SK-N-DZ (cell line): ENCODE data around the gene NR3C1.

Source experiments
- DNase-seq: peaks from one replicate; pipeline ENCODE4 v3.0.0-alpha.2; 2015; ENCODE audit warnings: low spot score

The NR3C1 gene

GRCh38 chr5:143311428-143311827 is 92.1 kb downstream of the NR3C1 start:
- DNase-seq: no peak

GRCh38 chr5:143309661-143310431 is 93.6 kb downstream of the NR3C1 start:
- no peak for DNase-seq

GRCh38 chr5:143308731-143309130 is 94.8 kb downstream of the NR3C1 start:
- DNase-seq: no peak

GRCh38 chr5:143306040-143306439 is 97.4 kb downstream of the NR3C1 start:
- no peak for DNase-seq

GRCh38 chr5:143304836-143305475 is 98.5 kb downstream of the NR3C1 start:
- no peak for DNase-seq

- DNase-seq: no peak
These were observed 101.0 kb downstream of the NR3C1 start for GRCh38 chr5:143302341-143303045.

GRCh38 chr5:143297756-143298155 is 105.7 kb downstream of the NR3C1 start:
- DNase-seq: no peak

GRCh38 chr5:143290125-143290524 is 113.4 kb downstream of the NR3C1 start:
- no peak for DNase-seq

- DNase-seq: no peak
These were observed 119.0 kb downstream of the NR3C1 start for GRCh38 chr5:143284521-143284920.

GRCh38 chr5:143284002-143284401 is 119.5 kb downstream of the NR3C1 start:
- no peak for DNase-seq

GRCh38 chr5:143281226-143281625 is 122.3 kb downstream of the NR3C1 start:
- DNase-seq: no peak

- no peak for DNase-seq
These were observed 123.8 kb downstream of the NR3C1 start for GRCh38 chr5:143279698-143280097.

- DNase-seq: no peak
These were observed 126.0 kb downstream of the NR3C1 start for GRCh38 chr5:143277536-143277935.

- DNase-seq: no peak
These were observed 127.7 kb downstream of the NR3C1 start for GRCh38 chr5:143275512-143276363.

GRCh38 chr5:143274952-143275351 is 128.5 kb downstream of the NR3C1 start:
- DNase-seq: no peak

- no peak for DNase-seq
These were observed 132.1 kb downstream of the NR3C1 start for GRCh38 chr5:143271431-143271830.

- no peak for DNase-seq
These were observed 135.1 kb downstream of the NR3C1 start for GRCh38 chr5:143268388-143268787.

GRCh38 chr5:143267186-143267585 is 136.3 kb downstream of the NR3C1 start:
- no peak for DNase-seq

GRCh38 chr5:143265995-143266394 is 137.5 kb downstream of the NR3C1 start:
- DNase-seq: no peak

- DNase-seq: no peak
These were observed 140.1 kb downstream of the NR3C1 start for GRCh38 chr5:143263272-143263810.

- DNase-seq: no peak
These were observed 140.9 kb downstream of the NR3C1 start for GRCh38 chr5:143262393-143263174.
